22Rv1 (cell line): ENCODE measurements around the gene CPNE2.

Source experiments
- ZFX ChIP-seq: fragments of 450-650 bp; IDR thresholded peaks from 2 replicates; pipeline ENCODE4 v1.6.1; 2017; ENCODE audit warnings: antibody characterized with exemption, borderline replicate concordance
- TF ChIP-seq, protein P1 (sequence below): fragments of 450-650 bp; IDR thresholded peaks from 2 replicates; pipeline ENCODE4 v1.5.1; 2017; ENCODE audit warnings: mild to moderate bottlenecking

- TF ChIP-seq, protein P1, sequence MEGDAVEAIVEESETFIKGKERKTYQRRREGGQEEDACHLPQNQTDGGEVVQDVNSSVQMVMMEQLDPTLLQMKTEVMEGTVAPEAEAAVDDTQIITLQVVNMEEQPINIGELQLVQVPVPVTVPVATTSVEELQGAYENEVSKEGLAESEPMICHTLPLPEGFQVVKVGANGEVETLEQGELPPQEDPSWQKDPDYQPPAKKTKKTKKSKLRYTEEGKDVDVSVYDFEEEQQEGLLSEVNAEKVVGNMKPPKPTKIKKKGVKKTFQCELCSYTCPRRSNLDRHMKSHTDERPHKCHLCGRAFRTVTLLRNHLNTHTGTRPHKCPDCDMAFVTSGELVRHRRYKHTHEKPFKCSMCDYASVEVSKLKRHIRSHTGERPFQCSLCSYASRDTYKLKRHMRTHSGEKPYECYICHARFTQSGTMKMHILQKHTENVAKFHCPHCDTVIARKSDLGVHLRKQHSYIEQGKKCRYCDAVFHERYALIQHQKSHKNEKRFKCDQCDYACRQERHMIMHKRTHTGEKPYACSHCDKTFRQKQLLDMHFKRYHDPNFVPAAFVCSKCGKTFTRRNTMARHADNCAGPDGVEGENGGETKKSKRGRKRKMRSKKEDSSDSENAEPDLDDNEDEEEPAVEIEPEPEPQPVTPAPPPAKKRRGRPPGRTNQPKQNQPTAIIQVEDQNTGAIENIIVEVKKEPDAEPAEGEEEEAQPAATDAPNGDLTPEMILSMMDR: no peak
- no peak for TF ChIP-seq ZFX
Observed at GRCh38 chr16:57094911-57095310, 2.5 kb downstream of the CPNE2 start.
